GM19463 (cell line): ENCODE results near the gene CCDC81.
"Not testable (repeated sequence)": the region's sequence is repeated elsewhere in the genome, so short reads cannot be mapped to it uniquely, and the experiment has no call there.

Source experiments
- ATAC-seq: cut with Tn5 transposase; IDR thresholded peaks from one replicate; pipeline ENCODE4 v1.9.1; 2021; ENCODE audit warnings: mild to moderate bottlenecking, moderate library complexity; ENCODE audit not compliant: unreplicated experiment

The CCDC81 gene

GRCh38 chr11:86374586-86374985 lies at the start of gene CCDC81:
CCDC81 (plus strand) TSS chr11:86374887; CDS start chr11:86375164, 277 bp downstream.
- ATAC-seq: no peak

GRCh38 chr11:86335131-86335767 lies 39.4 kb upstream of the CCDC81 start:
- no peak for ATAC-seq

DNA sequence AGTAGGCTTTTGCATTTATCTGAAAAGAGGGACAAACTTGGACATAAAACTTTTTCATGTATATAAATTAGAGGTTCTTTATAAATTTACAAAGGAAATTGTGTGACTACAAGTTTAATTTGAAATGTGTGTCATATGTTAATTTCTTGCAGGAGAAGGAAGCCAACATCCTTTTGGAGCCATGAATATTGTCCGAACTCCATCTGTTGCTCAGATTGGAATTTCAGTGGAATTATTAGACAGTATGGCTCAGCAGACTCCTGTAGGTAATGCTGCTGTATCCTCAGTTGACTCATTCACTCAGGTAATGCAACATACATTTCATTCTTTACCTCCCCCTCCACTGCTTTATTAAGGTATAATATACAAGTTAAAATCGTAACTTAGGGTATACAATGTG lies 37.5 kb upstream of the CCDC81 start:
- ATAC-seq: no peak

DNA sequence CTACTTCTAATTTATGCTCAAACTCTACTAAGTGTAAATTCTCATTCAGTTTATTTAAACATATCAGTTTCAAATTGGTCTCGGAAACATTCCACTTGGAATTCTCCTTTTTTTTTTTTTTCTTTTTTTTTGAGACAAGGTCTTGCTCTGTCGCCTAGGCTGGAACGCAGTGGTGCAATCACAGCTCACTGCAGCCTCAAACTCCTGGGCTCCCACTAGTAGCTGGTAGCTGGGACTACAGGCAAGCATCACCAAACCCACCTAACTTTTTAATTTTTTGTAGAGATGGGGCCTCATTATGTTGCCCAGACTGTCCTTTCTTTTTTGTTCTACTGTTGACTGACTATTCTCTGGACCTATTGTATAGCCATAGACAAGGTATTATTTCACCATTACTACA lies 33.3 kb upstream of the CCDC81 start:
- no peak for ATAC-seq

DNA sequence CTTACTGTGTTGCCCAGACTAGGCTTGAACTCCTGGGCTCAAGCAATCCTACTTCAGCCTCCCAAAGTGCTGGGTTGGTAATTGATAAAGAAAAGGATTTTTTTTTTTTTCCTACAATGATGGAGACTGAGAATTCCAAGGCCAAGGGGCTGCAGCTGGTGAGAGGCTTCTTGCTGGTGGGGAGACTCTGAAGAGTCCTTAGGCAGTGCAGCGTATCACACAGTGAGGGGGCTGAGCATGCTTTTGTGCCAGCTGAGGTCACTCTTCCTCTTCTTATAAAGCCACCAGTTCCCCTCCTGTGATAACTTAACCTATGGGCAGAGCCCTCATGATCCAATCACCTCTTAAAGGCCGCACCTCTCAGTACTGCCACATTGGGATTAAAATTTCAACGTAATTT lies 28.2 kb upstream of the CCDC81 start:
- no peak for ATAC-seq

GRCh38 chr11:86355256-86355655 lies 19.4 kb upstream of the CCDC81 start:
- ATAC-seq: no peak

- ATAC-seq: not testable (repeated sequence)
Measured at GRCh38 chr11:86357412-86357811, 17.3 kb upstream of the CCDC81 start.

- no peak for ATAC-seq
Measured at GRCh38 chr11:86358720-86359119, 16.0 kb upstream of the CCDC81 start.

DNA sequence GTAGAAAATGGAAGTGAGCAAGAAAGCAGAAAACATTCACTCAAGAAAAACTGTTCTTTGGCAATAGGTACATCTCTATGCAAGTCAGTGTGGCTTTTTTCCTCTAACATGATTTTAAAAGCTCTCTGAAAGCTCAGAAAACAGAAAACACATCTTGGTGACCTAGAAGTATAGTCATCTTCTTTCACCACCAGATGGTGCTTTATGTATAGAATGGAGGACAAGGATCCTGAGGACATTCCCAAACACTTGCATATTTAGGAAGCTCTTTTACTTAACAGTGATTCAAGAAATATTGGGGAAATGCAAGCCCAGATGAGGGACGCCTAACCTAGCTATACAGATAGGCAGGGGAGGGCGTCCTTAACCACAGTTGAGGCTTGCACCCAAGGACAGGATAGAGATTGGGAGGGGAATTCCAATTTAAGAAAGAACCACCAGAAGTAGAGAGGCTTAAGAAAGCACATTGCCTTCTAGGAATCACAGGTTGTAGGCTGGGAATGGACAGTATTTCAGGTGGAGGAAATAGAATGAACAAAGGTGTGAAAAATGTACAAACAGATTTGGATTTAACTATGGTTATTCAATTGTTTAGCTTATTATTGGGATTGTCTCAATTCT lies 13.8 kb upstream of the CCDC81 start:
- ATAC-seq: no peak

GRCh38 chr11:86363424-86363823 lies 11.3 kb upstream of the CCDC81 start:
- no peak for ATAC-seq

DNA sequence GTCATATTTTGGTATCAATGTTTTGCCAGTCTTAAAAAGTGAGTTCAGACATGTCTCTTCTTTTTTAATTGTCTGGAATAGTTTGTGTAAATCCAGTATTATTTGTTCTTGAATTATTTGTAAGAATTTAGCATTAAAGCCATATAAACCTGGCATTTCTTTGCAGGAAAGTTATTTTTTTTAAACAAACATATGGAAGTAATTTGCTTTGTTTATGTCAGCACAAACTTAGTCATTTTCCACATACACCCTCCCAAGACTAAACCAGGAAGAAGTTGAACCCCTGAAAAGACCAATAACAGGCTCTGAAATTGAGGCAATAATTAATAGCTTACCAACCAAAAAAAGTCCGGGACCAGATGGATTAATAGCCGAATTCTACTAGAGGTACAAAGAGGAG lies 9.1 kb upstream of the CCDC81 start:
- no peak for ATAC-seq

DNA sequence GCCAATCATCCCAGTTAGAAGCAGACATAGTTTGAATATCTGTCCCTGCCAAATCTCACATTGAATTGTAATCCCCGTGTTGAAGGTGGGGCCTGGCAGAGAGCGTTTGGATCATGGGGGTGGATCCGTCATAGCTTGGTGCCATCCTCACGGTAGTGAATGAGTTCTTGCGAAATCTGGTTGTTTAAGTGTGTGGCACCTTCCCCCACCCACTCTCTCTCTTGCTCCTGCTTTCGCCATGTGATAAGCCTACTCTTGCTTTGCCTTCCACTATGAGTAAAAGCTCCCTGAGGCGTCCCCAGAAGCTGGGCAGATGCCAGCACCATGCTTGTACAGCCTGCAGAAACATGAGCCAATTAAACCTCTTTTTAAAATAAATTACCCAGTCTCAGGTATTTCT lies 5.0 kb upstream of the CCDC81 start:
- ATAC-seq: no peak

- ATAC-seq: no peak
Measured at GRCh38 chr11:86370171-86370570, 4.5 kb upstream of the CCDC81 start.

GRCh38 chr11:86370922-86371594 lies 3.6 kb upstream of the CCDC81 start:
- no peak for ATAC-seq

DNA sequence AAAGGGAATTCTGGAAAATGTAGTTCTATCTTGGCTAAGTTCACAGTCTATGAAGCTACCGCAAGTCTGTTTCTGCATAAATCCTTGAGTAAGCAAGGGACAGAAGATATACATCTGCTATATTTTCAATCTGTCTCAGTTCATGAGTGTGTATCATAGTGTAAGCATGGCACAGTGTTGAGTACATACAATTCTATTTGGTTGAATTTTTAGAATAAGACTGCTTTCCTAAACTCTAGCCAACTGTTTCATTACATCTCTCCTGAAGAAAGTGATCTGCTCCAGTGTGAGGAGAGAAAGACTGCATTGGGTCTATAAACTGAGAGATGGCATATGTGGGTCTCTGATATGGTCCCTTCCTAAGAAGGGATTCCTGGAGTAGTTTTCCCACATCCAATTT lies 2.6 kb upstream of the CCDC81 start:
- ATAC-seq: no peak

DNA sequence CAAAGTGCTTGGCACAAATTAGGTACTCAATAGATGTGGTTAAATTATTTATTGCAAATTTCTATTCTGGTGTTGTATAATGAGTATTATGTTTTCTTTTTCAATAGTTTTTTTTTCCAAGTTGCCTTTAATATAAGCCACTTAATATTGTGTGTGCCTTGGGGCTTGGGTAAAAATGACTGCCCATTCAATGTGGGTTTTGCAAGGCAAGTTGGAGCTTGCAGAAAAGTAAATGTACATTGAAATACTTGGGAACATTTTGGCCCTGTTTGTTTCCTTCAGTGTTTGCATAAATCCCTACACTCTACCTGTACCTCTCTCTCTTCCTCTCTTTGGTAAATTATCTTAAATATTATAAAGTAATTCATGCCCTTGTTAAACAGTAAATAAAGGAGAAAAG lies 2.1 kb upstream of the CCDC81 start:
- ATAC-seq: no peak

DNA sequence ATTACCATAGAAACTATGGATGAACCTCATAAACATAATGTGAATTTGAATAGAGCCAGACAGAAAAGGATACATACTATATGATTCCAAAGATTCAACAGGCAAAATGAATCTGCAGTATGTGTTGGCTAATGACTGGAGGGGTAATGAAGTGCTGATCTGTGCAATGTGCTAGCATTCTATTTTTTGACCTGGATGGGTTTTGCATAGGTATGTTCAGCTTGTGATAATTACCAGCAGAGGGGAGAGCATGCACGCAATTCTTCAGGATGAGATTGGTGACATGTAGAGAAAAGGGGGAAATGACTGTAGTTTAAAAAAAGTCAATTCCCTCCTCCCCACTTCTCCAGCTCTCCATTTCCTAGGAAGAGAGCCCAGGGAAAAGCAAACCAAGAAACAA lies 618 bp upstream of the CCDC81 start:
- no peak for ATAC-seq

- ATAC-seq: no peak
Measured at GRCh38 chr11:86377972-86378371, 3.3 kb downstream of the CCDC81 start.

GRCh38 chr11:86380295-86381059 lies 5.8 kb downstream of the CCDC81 start:
- no peak for ATAC-seq

GRCh38 chr11:86383041-86383955 lies 8.6 kb downstream of the CCDC81 start:
- ATAC-seq: no peak

- no peak for ATAC-seq
Measured at GRCh38 chr11:86386283-86386682, 11.6 kb downstream of the CCDC81 start.
